Measurements from ENCODE around the gene AP2A1. TPM values are rescaled to one million over a fixed set of nuclear protein-coding genes. Genes with fewer than 3 reads are reported as not detected.

Gene AP2A1
- total and polyA plus RNA-seq, 2 donors (not counting 3 experiments of a cell fraction or from before 2014, with no cell fraction given): 108 to 113 TPM

GRCh38 chr19:49787746-49788145 lies 20.9 kb downstream of the AP2A1 start:
- CTCF ChIA-PET: interaction anchor here (0.9 kb wide), 1 partner anchor 16 kb away, joined by 3 read pairs; no protein-coding TSS in a partner anchor
- H3K9me1 ChIP-seq (replicated peaks; ENCODE audit: control insufficient read depth, extremely low read depth, insufficient read depth, low read length): no peaks in the 10 kb centered on the region
- H3K27ac ChIP-seq (ENCODE audit: insufficient read depth, low read depth, low read length): no peak overlapping the region
- no peak for TF ChIP-seq JUN (IDR thresholded peaks at IDR 0.05; ENCODE audit: borderline replicate concordance, insufficient read depth, insufficient read length, low read depth)
- no peak for TF ChIP-seq GATA2 (IDR thresholded peaks at IDR 0.05; ENCODE audit: insufficient read depth, insufficient read length, low read depth, low read length)
- no peak for TF ChIP-seq POLR2AphosphoS5 (IDR thresholded peaks at IDR 0.05; ENCODE audit: insufficient read depth, low read depth, low read length)
- no peak for TF ChIP-seq CTCF (IDR thresholded peaks at IDR 0.05; ENCODE audit: extremely low read depth in 1 of 2, insufficient read depth in 1 of 2, low read depth in 1 of 2, low read length in 2 of 2)
- TF ChIP-seq EZH2 (IDR thresholded peaks at IDR 0.05; ENCODE audit: borderline replicate concordance, low read depth, low read length, severe bottlenecking): no peak
- no peak for TF ChIP-seq POLR2A (IDR thresholded peaks at IDR 0.05; ENCODE audit: low read depth, low read length)
- TF ChIP-seq MAX (IDR thresholded peaks at IDR 0.05; ENCODE audit: insufficient read depth, insufficient read length): no peak
- no peak for TF ChIP-seq FOS (IDR thresholded peaks at IDR 0.05; ENCODE audit: borderline replicate concordance, insufficient read depth, low read length)
- no peak for TF ChIP-seq MYC (IDR thresholded peaks at IDR 0.05; ENCODE audit: low read depth, low read length)
- FAIRE-seq (no peak), DNase-seq (ENCODE audit: low read depth, low spot score) (no peak)
- H3K4me1 ChIP-seq (ENCODE audit: control insufficient read depth, extremely low read depth, insufficient read depth, low read length): no peaks in the 10 kb centered on the region
- no peak overlapping the region for H3K9ac ChIP-seq (replicated peaks; ENCODE audit: extremely low read depth, insufficient read depth, low read length)
- H2AFZ ChIP-seq (ENCODE audit: low read depth, low read length): no peak overlapping the region
- no peak overlapping the region for H3K4me2 ChIP-seq (ENCODE audit: insufficient read depth, low read length)
- no TSS peak for BruUV-seq (replicated peaks)
- H3K36me3 ChIP-seq (ENCODE audit: control insufficient read depth in 2 of 2, extremely low read depth in 1 of 2, insufficient read depth in 2 of 2, low read length in 2 of 2): peaks cover 2 to 33% of the 10 kb centered on the region in 2 experiments
- H3K79me2 ChIP-seq (ENCODE audit: control insufficient read depth, insufficient read depth, low read length): no peaks in the 10 kb centered on the region
- H3K9me3 ChIP-seq (replicated peaks; ENCODE audit: control insufficient read depth, insufficient read depth, low read length): no peaks in the 10 kb centered on the region
- dilution Hi-C loops (cut with MboI; ENCODE audit: extremely low pct_ligation_motif_present, low sequenced_read_pairs): no loop called here
- H3K27me3 ChIP-seq (ENCODE audit: control insufficient read depth in 2 of 2, insufficient read depth in 2 of 2, low read length in 2 of 2): no peaks in the 10 kb centered on the region
- H3K4me3 ChIP-seq (replicated peaks in 1 of 3; ENCODE audit: insufficient read depth in 1 of 3, low read depth in 1 of 3, low read length in 3 of 3): no peak overlapping the region
- intact Hi-C loops (cut with micrococcal nuclease): no loop called here
- no peaks in the 10 kb centered on the region for H4K20me1 ChIP-seq (replicated peaks; ENCODE audit: control insufficient read depth, extremely low read depth, insufficient read depth, low read length)
- POLR2A ChIA-PET: no interaction called here
